Natural killer cell (primary cell): ENCODE data around the gene HUNK. TPM values are rescaled to one million over a fixed set of nuclear protein-coding genes. Genes with fewer than 3 reads are reported as not detected.

Experiments
- ATAC-seq, 3 donors: fragments of 150-1000 bp in 2 of 3; fragments of 200-7000 bp in 1 of 3; cut with Tn5 transposase; 1 replicate in 1 of 3; 2 replicates in 2 of 3; pipeline ENCODE4 v1.10.0; 2021; ENCODE audit warnings: mild to moderate bottlenecking in 2 of 3, moderate library complexity in 2 of 3
- DNase-seq, 2 donors: peaks; one replicate each; pipeline versions ENCODE4 v3.0.0 to v3.0.0-alpha.2; 2013 to 2021; ENCODE audit warnings: mixed read lengths in 1 of 2
- H3K27ac ChIP-seq: one replicate; pipeline ENCODE4 v1.5.1; 2013; ENCODE audit warnings: mild to moderate bottlenecking, low read length
- H3K27me3 ChIP-seq: one replicate; pipeline ENCODE4 v1.6.1; 2013; ENCODE audit warnings: low read length; ENCODE audit not compliant: control insufficient read depth, insufficient read depth
- H3K36me3 ChIP-seq: one replicate; pipeline ENCODE4 v1.6.1; 2013; ENCODE audit warnings: low read length; ENCODE audit not compliant: control insufficient read depth, insufficient read depth
- H3K4me1 ChIP-seq: one replicate; pipeline ENCODE4 v1.6.1; 2013; ENCODE audit warnings: low read length; ENCODE audit not compliant: control insufficient read depth, insufficient read depth
- H3K4me3 ChIP-seq: one replicate; pipeline ENCODE4 v1.5.1; 2013; ENCODE audit warnings: low read length
- H3K9me3 ChIP-seq: one replicate; pipeline ENCODE4 v1.6.1; 2013; ENCODE audit warnings: low read length; ENCODE audit not compliant: control insufficient read depth, insufficient read depth
- H3K27ac Mint-ChIP-seq, 2 donors: one replicate each; pipeline ENCODE4 v1.8.0; 2022; ENCODE audit warnings: mild to moderate bottlenecking in 2 of 2, mixed read lengths in 2 of 2, moderate library complexity in 1 of 2
- H3K27me3 Mint-ChIP-seq, 2 donors: one replicate each; pipeline ENCODE4 v1.8.0; 2022; ENCODE audit warnings: low read depth in 2 of 2, mixed read lengths in 2 of 2
- H3K36me3 Mint-ChIP-seq: one replicate; pipeline ENCODE4 v1.8.0; 2022; ENCODE audit warnings: mixed read lengths
- H3K4me1 Mint-ChIP-seq, 2 donors: one replicate each; pipeline ENCODE4 v1.8.0; 2022; ENCODE audit warnings: mixed read lengths in 2 of 2
- H3K4me3 Mint-ChIP-seq: one replicate; pipeline ENCODE4 v1.8.0; 2022; ENCODE audit warnings: mild to moderate bottlenecking, moderate library complexity, mixed read lengths
- H3K9me3 Mint-ChIP-seq, 2 donors: one replicate each; pipeline ENCODE4 v1.8.0; 2022; ENCODE audit warnings: mixed read lengths in 2 of 2
- WGBS: methylation state at CpG from one replicate; pipeline ENCODE4 v1.1.7; 2013; ENCODE audit warnings: missing lambda C conversion rate; ENCODE audit not compliant: insufficient coverage; 5-methylcytosine and 5-hydroxymethylcytosine counted together
- intact Hi-C: fragments of 100-400 bp; cut with micrococcal nuclease; formaldehyde crosslinking; loops from one replicate; pipeline ENCODE4 v1.14.2; 2022
- total RNA-seq, 4 donors: library from RNA; stranded (reverse); fragments of 120-200 nt in 1 of 4; gene quantifications; one replicate each; pipeline versions ENCODE4 v1.2.3 to v1.2.4, GENCODE V29; 2013 to 2022
- TF ChIP-seq, protein P1 (sequence below): fragments of 200-600 bp; IDR thresholded peaks from one replicate; pipeline ENCODE4 v1.8.0; 2022; ENCODE audit warnings: antibody characterized with exemption

Gene HUNK
- total RNA-seq, 3 donors from 2014 or later (not counting 1 experiment from before 2014, with no cell fraction given), result not detected

DNA sequence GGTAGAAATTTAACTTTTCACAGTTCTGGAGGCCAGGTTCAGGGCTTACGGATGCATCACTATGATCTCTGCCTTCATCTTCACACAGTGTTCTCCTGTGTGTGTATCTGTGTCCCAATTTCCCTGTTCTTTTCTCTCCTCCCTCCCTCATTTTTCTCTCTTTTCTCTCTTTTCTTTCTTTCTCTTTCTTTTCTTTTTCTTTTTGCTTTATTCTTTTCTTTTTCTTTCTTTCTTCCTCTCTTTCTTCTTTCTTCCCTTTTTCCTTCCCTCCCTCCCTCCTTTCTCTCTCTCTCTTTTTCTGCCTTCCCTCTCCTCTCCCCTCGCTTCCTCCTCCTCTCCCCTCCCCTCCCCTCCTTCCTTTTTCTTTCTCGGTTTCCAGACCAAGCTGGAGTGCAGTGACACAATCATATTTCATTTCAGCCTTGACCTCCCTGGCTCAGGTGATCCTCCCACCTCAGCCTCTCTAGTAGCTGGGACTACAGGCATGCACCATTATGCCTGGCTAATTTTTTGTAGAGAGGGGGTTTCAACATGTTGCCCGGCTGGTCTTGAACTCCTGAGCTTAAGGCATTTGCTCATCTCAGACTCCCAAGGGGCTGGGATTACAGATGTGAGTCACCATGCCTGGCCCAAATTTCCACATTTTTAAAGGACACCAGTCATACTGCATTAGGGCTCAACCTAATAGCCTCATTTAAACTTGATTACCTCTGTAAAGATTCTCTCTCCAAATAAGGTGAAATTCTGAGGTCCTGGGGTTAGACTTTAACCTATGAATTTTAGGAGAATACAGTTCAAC lies 115.9 kb downstream of the HUNK start:
- Mint-ChIP-seq H3K36me3 (no peaks in the 10 kb centered on the region), H3K4me1 (no peaks in the 10 kb centered on the region), H3K27ac (no peak overlapping the region), H3K27me3 (peaks cover 8 to 18% of the 10 kb centered on the region in 2 donors), H3K9me3 (no peaks in the 10 kb centered on the region), H3K4me3 (no peak overlapping the region)
- no peak overlapping the region for H3K27ac ChIP-seq
- intact Hi-C loops, result no loop called here
- no peak overlapping the region for H3K4me3 ChIP-seq
- ATAC-seq (no peak), DNase-seq (no peak)
- H3K27me3 ChIP-seq, result no peaks in the 10 kb centered on the region
- no peaks in the 10 kb centered on the region for H3K36me3 ChIP-seq
- no peaks in the 10 kb centered on the region for H3K4me1 ChIP-seq
- WGBS, result 67% methylated on average over 4 of the region's 4 CpGs
- H3K9me3 ChIP-seq, result no peaks in the 10 kb centered on the region
- TF ChIP-seq, protein P1, sequence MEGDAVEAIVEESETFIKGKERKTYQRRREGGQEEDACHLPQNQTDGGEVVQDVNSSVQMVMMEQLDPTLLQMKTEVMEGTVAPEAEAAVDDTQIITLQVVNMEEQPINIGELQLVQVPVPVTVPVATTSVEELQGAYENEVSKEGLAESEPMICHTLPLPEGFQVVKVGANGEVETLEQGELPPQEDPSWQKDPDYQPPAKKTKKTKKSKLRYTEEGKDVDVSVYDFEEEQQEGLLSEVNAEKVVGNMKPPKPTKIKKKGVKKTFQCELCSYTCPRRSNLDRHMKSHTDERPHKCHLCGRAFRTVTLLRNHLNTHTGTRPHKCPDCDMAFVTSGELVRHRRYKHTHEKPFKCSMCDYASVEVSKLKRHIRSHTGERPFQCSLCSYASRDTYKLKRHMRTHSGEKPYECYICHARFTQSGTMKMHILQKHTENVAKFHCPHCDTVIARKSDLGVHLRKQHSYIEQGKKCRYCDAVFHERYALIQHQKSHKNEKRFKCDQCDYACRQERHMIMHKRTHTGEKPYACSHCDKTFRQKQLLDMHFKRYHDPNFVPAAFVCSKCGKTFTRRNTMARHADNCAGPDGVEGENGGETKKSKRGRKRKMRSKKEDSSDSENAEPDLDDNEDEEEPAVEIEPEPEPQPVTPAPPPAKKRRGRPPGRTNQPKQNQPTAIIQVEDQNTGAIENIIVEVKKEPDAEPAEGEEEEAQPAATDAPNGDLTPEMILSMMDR, result no peak

DNA sequence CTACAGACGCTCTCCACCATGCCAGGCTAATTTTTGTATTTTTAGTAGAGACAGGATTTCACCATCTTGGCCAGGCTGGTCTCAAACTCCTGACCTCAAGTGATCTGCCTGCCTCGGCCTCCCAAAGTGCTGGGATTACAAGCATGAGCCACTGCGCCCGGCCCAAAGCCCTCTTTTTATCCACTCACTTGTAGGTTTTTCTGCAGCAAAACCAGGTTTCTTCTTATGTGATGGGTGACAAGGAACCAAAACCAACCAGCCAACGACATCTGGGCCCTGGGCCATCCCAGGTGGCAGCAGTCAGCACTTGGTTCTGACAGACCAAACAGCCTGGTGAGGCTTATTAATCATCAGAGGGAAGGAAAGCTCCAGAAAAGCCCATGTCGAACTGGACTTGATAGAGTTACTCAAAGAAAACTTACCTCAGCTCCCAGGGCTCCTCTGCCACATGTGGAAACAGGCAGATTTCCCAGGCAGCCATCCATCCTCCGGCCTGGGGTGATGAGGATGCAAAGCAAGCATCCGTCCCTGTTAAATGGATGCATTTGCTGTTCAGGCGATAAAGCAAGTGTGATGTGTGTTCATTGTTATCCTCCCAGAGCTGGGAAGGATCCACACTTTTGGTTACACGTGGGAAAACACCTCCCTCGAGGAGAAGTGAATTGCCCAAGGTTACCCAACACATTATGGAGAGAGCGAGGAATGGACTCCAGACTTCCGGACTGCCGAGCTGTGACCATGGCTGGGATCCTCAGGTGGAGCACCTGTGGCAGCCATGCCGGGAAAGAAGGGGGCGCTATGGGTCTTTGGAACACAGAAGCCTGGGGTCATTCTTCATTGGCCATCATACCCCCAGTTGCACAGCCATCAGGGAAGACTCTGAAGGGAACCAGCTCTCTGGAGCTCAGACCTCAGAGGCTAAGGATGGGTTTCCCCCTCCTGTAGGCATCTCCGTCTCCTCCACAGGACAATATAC lies 118.8 kb downstream of the HUNK start:
- Histone ChIP-seq H3K36me3 (no peaks in the 10 kb centered on the region), H3K4me1 (no peaks in the 10 kb centered on the region), H3K27ac (no peak overlapping the region), H3K9me3 (no peaks in the 10 kb centered on the region), H3K4me3 (no peak overlapping the region), H3K27me3 (no peaks in the 10 kb centered on the region)
- ATAC-seq (no peak), DNase-seq (no peak)
- no peak overlapping the region for H3K27ac Mint-ChIP-seq
- H3K9me3 Mint-ChIP-seq, result no peaks in the 10 kb centered on the region
- TF ChIP-seq, protein P1, result no peak
- H3K4me1 Mint-ChIP-seq, result no peaks in the 10 kb centered on the region
- H3K27me3 Mint-ChIP-seq, result peaks cover 8 to 18% of the 10 kb centered on the region in 2 donors
- no peak overlapping the region for H3K4me3 Mint-ChIP-seq
- WGBS, result 81% methylated on average over 16 of the region's 17 CpGs
- intact Hi-C loops, result no loop called here
- no peaks in the 10 kb centered on the region for H3K36me3 Mint-ChIP-seq

DNA sequence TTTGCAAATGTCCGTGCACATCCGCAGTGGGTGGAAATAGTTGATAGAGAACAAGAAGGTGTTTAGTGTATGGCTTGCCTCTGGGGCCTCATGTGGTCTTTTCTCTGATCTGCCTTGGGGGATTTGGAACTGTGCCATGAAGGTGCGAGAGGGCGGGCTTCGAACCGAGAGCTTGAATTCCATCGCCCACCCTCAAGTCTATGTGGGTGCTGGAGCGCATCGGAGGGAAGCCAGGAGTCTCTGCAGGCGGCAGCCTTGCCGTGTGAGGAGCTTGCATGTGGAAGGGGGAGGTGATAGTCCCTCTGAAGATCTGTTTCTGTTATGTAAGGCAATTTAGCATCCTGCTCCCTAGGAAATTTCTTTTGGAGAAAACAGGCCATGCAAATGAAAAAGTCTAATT lies 119.6 kb downstream of the HUNK start:
- TF ChIP-seq, protein P1, result no peak
- H3K4me1 Mint-ChIP-seq, result no peaks in the 10 kb centered on the region
- Histone ChIP-seq H3K27ac (no peak overlapping the region), H3K4me3 (no peak overlapping the region), H3K36me3 (no peaks in the 10 kb centered on the region), H3K27me3 (no peaks in the 10 kb centered on the region), H3K4me1 (no peaks in the 10 kb centered on the region), H3K9me3 (no peaks in the 10 kb centered on the region)
- no peak for ATAC-seq
- no peaks in the 10 kb centered on the region for H3K9me3 Mint-ChIP-seq
- no peaks in the 10 kb centered on the region for H3K36me3 Mint-ChIP-seq
- intact Hi-C loops, result no loop called here
- no peak for DNase-seq
- H3K27ac Mint-ChIP-seq, result no peak overlapping the region
- H3K27me3 Mint-ChIP-seq, result peaks cover 8 to 18% of the 10 kb centered on the region in 2 donors
- no peak overlapping the region for H3K4me3 Mint-ChIP-seq
- 91% methylated on average over 11 of the region's 11 CpGs for WGBS
